NCI-H2196 treated with DMSO at 0.1 percent for 48 hours (cell line): ENCODE results near the gene CRISP1.
A peak's percentile ranks its signal among the peaks of the same experiment; 100 is the strongest.
"Not testable (repeated sequence)": the region's sequence is repeated elsewhere in the genome, so short reads cannot be mapped to it uniquely, and the experiment has no call there.

Experiments used
- DNase-seq: peaks from one replicate; lab custom pipeline; 2025; ENCODE audit not compliant: unreplicated experiment; lab: John Stamatoyannopoulos, UW

Gene CRISP1

DNA sequence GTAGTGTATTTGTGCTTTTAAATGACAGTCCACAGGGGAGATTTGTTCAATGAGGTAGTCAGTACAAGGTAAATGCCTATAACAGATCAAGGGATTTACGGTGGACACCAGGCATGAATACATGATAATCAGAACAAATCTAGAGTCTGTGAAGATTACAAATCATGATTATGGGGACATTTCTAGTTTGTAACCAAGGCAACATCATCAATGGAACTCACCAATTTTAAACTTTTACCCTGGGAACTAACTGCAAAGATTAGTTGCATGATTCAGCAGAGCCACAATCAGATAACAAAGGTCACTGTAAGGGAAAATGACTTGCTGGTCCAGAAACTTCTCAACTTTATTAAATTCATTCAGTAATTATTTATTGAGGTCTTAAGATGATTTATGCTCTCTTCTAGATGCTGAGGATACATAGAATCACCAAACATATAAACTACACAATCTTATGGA, at the start of gene CRISP1:
CRISP1 (minus strand) TSS at position 51 of the 459 bp plus-strand sequence. CDS start 9,135 bp downstream, outside the sequence.
- no peak for DNase-seq

DNA sequence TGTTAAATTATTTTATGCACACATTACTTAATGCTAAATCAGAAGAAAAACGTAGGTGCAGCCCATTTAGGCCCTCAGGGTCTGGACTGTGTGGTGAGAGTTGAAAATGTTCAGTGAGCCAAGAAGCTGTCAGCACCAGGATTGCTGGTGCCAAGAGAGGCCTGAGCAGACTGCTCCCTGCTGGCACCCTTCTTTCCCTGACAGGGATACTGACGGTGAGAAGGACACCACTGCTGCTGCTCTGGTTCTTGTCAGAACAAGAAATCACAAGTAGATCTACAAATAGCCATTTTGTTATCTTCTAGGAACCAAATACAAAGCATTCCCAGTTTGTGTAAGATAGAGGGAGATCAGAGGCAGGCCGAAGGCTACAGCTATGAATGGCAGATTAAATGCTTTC, 48.7 kb upstream of the CRISP1 start:
- DNase-seq: no peak

- no peak for DNase-seq
These were observed 47.5 kb upstream of the CRISP1 start for GRCh38 chr6:49913636-49914375.

DNA sequence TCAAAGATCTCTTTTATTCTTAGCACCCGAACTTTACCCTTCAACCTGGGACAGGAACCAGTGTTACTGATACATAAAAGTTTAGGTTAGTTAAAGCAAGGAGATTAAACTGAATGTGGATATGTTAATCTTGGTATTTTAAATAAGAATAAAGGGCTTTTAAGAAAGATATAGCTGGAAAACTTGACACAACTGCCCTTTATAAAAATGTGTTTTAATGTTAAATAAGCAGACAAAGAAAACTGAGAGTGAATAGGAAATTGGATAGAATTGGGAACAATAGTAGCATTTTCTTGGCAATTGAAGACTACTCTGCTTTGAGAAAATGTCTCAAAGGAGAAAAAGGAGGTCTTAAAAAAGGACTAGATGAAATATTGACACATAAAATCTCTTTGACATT, 45.9 kb upstream of the CRISP1 start:
- DNase-seq: no peak

GRCh38 chr6:49911252-49911651, 44.9 kb upstream of the CRISP1 start:
- no peak for DNase-seq

- no peak for DNase-seq
These were observed 43.2 kb upstream of the CRISP1 start for GRCh38 chr6:49909563-49909962.

- DNase-seq: no peak
These were observed 40.2 kb upstream of the CRISP1 start for GRCh38 chr6:49906526-49906925.

DNA sequence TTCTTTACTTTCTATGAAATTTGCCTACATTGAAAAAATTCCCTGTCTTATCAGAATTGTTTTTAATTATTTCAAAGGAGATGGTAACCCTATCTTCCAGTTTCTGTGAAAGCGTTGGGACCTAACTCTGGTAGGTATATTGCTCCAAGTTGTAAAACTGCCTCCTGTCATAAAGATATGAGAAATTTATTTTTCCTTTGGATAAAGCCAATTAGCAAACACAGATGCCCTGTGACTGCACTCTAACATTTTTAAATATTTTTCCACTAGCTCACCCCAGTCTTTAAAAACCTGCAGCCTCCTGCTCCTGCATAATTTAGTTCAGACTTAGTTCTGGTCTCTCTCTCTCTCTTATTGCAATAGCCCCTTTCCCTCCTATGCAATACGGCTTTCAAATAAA, 39.0 kb upstream of the CRISP1 start:
- no peak for DNase-seq

- no peak for DNase-seq
These were observed 36.5 kb upstream of the CRISP1 start for GRCh38 chr6:49902856-49903255.

DNA sequence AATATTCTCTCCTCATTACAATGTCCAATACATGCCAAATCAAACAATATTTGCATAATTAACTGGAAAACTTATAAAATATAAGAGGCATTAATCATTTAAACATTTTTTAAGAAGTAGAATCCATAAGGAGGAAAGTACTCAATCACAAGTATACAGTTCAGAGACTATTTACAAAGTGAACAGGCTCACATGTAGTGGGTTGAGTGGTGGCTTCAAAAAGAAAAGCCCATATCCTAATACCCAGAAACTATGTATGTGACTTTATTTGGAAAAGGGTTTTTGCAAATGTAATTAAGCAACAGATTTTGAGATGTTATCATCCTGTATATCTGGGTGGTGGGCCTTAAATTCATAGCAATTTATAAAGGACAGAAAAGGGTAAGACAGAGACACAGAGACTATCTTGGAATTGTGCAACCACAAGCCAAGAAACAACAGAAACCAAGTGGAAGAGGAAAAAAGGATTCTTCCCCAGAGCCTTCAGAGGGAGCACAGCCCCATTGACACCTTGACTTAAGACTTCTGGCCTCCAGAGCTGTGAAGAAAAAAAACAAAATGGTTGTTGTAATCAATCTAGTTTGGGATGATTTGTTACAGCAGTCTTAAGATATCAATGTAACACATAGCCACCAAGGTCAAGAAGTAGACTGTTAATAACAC, 32.7 kb upstream of the CRISP1 start:
- no peak for DNase-seq

- DNase-seq: not testable (repeated sequence)
These were observed 29.2 kb upstream of the CRISP1 start for GRCh38 chr6:49895553-49895952.

- no peak for DNase-seq
These were observed 25.9 kb upstream of the CRISP1 start for GRCh38 chr6:49892280-49892679.

GRCh38 chr6:49890988-49891387, 24.7 kb upstream of the CRISP1 start:
- no peak for DNase-seq

DNA sequence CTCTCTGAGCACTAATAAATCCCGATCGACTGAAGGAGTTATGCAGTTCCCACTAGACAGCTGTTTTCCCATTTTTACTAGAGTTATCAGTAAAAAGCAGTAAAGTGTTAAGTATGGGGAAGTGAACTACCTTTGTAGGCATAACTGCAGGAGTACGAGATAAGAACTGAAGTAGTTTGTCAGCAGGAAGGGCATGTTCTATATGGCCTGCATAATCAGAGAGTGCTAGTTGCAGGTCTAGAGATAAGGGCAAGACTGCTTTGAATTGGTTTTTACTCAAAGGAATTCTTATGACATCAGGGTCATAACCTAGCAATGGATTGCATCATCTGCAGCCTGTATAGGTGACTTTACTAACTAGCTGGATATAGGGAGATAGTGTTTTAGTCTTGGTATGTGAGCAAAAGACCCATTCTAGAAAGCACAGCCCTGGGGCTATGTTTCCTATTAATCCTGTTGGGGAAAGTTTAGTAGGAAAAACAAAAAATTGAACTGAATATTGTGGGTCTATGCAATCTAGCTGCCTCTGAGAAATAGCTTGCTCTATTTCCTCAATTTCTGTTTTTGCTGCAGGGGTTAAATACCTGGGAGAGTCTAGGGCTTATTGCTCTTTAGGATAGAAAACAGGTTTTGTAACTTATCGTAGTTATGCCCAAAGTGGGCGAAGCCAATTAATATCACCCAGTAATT, 22.6 kb upstream of the CRISP1 start:
- no peak for DNase-seq

GRCh38 chr6:49868951-49869529, 2.7 kb upstream of the CRISP1 start:
- DNase-seq: no peak

GRCh38 chr6:49856282-49856681, 10.1 kb downstream of the CRISP1 start:
- no peak for DNase-seq

DNA sequence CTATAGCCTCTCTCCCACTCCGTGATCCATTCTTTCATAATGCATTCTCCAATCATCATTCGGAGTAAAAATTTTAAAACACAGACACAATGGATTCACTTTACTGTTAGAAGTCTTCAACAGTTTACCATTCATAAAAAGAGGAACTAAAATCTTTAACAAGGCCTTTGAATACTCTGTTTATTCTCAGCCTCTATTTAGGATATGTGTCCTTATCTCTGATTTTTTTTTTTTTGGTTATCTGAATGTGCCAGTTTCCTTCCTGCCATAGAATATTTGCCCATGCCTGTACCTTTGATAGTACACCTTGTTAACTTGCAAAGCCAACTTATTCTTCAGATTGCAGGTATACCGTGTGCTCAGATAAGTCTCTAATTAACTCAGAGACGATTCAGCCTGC, 11.1 kb downstream of the CRISP1 start:
- no peak for DNase-seq

GRCh38 chr6:49852975-49853374, 13.4 kb downstream of the CRISP1 start:
- DNase-seq: no peak

DNA sequence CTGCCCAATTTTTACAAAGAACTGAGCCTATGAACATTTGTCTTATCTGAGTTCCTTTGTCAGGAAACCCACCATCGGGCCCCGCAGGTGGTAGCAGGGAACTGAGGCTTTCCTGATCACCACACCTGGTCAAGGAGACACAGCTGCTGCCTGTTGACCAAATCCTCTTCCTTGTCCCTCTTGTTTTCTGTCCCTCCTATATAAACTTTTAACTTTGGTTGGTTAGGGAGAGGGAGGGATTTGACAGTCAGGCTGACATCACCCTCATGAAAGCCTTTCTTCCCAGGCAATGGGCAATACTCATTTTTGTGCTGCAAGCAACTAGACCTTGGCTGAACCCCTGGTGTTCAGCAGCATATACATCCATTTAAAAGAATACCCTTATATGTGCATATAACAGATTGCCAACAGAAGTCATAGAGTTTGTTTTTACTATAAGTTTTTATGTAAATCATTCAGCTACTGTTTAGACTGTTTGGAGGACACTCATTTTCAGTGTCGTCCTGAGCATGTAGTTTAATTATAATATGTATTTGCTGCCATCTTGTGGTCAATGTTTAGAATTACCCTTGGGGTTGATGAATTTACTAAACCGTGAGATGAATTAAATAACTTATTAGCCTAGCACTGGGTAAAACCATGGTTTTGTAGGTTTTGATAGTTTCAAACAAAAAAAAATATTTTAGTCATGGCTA, 17.0 kb downstream of the CRISP1 start:
- peak; percentile 23 for DNase-seq

DNA sequence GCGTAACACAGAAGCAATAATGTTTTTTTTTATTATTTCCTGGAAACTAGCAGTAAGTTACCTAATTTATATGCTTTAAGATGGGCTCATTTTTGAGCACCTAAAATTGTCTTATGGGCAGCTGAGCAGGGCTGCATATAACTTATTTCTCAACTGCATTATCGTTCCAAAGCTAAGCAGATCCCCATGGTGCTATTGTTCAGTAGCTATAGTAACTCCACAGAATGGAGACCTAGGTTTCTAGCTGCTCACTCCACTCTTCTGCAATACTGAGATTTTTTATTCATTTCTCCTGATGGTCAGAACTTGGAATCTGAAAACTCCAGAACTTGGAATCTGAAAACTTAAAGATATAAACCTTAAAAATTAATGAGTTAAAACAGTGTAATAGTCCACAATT, 18.7 kb downstream of the CRISP1 start:
- no peak for DNase-seq

- DNase-seq: no peak
These were observed 19.3 kb downstream of the CRISP1 start for GRCh38 chr6:49847014-49847413.
